ENCODE results near the gene CABLES1.

Gene CABLES1

GRCh38 chr18:23263551-23264235 is 128.4 kb downstream of the CABLES1 start:
- peaks cover 24% of the 10 kb centered on the region for H3K4me1 ChIP-seq (ENCODE audit: insufficient read depth, low read length, severe bottlenecking)
- no peak overlapping the region for H3K27ac ChIP-seq (ENCODE audit: low read depth, low read length, poor library complexity, severe bottlenecking)

GRCh38 chr18:23265682-23266399 is 130.6 kb downstream of the CABLES1 start:
- Histone ChIP-seq H3K79me2 (ENCODE audit: insufficient read depth, low read length) (no peaks in the 10 kb centered on the region), H2AFZ (ENCODE audit: low read length) (no peak overlapping the region), H4K20me1 (ENCODE audit: insufficient read depth, low read length) (no peaks in the 10 kb centered on the region), H3K36me3 (ENCODE audit: insufficient read depth, low read length) (no peaks in the 10 kb centered on the region; the same call in 1 of the 2 replicates), H3K27me3 (ENCODE audit: insufficient read depth, low read length) (no peaks in the 10 kb centered on the region), H3K4me1 (ENCODE audit: insufficient read depth, low read length, severe bottlenecking) (peaks cover 2% of the 10 kb centered on the region), H3F3A (ENCODE audit: insufficient read depth, low read length) (no peaks in the 10 kb centered on the region), H3K4me2 (ENCODE audit: low read length) (no peak overlapping the region), H3K27ac (ENCODE audit: low read depth, low read length, poor library complexity, severe bottlenecking) (no peak overlapping the region), H3K4me3 (ENCODE audit: low read depth, low read length, poor library complexity, severe bottlenecking) (no peak overlapping the region), H3K9me2 (ENCODE audit: low read depth, low read length) (no peaks in the 10 kb centered on the region), H3K9me3 (ENCODE audit: low read length) (peaks cover 6% of the 10 kb centered on the region), H3K9ac (ENCODE audit: low read length) (no peak overlapping the region)
- TF ChIP-seq EZH2 (IDR thresholded peaks at IDR 0.05; ENCODE audit: borderline replicate concordance, low read length) = no peak
- TF ChIP-seq CTCF (IDR thresholded peaks at IDR 0.05; ENCODE audit: low read length) = no peak

More at GRCh38 chr18:23263551-23264235, 128.4 kb downstream of the CABLES1 start:
- TF ChIP-seq CTCF (IDR thresholded peaks at IDR 0.05; ENCODE audit: low read length) (no peak), EZH2 (IDR thresholded peaks at IDR 0.05; ENCODE audit: borderline replicate concordance, low read length) (no peak)
- Histone ChIP-seq H3K27me3 (ENCODE audit: insufficient read depth, low read length) (no peaks in the 10 kb centered on the region), H3F3A (ENCODE audit: insufficient read depth, low read length) (no peaks in the 10 kb centered on the region), H3K36me3 (ENCODE audit: insufficient read depth, low read length) (no peaks in the 10 kb centered on the region; the same call in 1 of the 2 replicates), H3K79me2 (ENCODE audit: insufficient read depth, low read length) (no peaks in the 10 kb centered on the region), H3K4me2 (ENCODE audit: low read length) (no peak overlapping the region), H4K20me1 (ENCODE audit: insufficient read depth, low read length) (no peaks in the 10 kb centered on the region), H3K4me3 (ENCODE audit: low read depth, low read length, poor library complexity, severe bottlenecking) (no peak overlapping the region), H2AFZ (ENCODE audit: low read length) (no peak overlapping the region), H3K9me3 (ENCODE audit: low read length) (no peaks in the 10 kb centered on the region), H3K9ac (ENCODE audit: low read length) (no peak overlapping the region), H3K9me2 (ENCODE audit: low read depth, low read length) (no peaks in the 10 kb centered on the region)

GRCh38 chr18:23266717-23267446 is 131.6 kb downstream of the CABLES1 start:
- Histone ChIP-seq H3K4me2 (ENCODE audit: low read length) (no peak overlapping the region), H3K79me2 (ENCODE audit: insufficient read depth, low read length) (no peaks in the 10 kb centered on the region), H3K9ac (ENCODE audit: low read length) (no peak overlapping the region), H3K27ac (ENCODE audit: low read depth, low read length, poor library complexity, severe bottlenecking) (no peak overlapping the region), H3K4me3 (ENCODE audit: low read depth, low read length, poor library complexity, severe bottlenecking) (no peak overlapping the region), H3K27me3 (ENCODE audit: insufficient read depth, low read length) (no peaks in the 10 kb centered on the region), H3K36me3 (ENCODE audit: insufficient read depth, low read length) (no peaks in the 10 kb centered on the region; the same call in 1 of the 2 replicates), H3K4me1 (ENCODE audit: insufficient read depth, low read length, severe bottlenecking) (no peaks in the 10 kb centered on the region), H3K9me2 (ENCODE audit: low read depth, low read length) (no peaks in the 10 kb centered on the region), H3K9me3 (ENCODE audit: low read length) (peaks cover 6% of the 10 kb centered on the region), H3F3A (ENCODE audit: insufficient read depth, low read length) (no peaks in the 10 kb centered on the region), H2AFZ (ENCODE audit: low read length) (no peak overlapping the region), H4K20me1 (ENCODE audit: insufficient read depth, low read length) (no peaks in the 10 kb centered on the region)
- TF ChIP-seq CTCF (IDR thresholded peaks at IDR 0.05; ENCODE audit: low read length) (no peak), EZH2 (IDR thresholded peaks at IDR 0.05; ENCODE audit: borderline replicate concordance, low read length) (no peak)

Data from OCI-LY1 (cell line).